ENCODE data around the gene C22orf39.

Gene C22orf39

GRCh38 chr22:19396934-19397733 is 50.4 kb downstream of the C22orf39 start:
- no peak for DNase-seq

DNA sequence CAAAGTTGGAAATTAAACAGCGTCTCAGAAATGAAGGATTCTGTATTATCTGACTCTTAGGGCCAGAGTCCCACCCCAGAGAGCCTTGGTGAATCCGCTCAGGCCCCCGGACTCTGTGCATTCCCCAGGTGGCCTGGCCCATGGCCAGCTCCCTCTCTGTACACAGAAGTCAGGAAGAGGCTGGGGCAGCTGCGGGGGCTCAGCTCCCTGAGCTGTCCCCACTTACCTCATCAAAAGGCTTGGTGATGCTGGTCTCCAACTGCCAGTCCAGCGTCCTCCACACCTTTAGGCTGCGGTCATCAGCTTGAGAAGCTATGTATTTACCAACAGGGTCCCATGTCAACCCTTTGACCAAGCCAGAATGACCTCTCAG is 51.0 kb downstream of the C22orf39 start:
- no peak for DNase-seq

DNA sequence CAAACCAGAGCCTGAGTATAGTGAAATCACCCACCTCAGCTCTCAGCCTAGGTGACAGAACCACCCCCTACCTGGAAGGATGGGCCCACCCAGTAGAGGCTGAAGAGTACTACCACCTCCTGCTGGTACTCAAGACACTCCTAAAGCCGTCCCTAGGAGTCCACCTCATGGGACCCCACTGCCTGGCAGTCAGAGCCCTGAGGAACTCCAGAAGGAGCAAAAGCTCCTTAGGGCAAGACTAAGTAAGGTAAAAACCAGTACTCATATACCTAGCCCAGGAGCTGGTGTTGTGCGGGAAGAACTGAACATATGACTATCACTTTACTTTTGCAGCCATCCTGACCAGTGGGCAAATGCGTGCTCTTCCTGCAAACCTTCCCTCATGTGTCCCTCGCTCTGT is 52.2 kb downstream of the C22orf39 start:
- DNase-seq, result no peak

DNA sequence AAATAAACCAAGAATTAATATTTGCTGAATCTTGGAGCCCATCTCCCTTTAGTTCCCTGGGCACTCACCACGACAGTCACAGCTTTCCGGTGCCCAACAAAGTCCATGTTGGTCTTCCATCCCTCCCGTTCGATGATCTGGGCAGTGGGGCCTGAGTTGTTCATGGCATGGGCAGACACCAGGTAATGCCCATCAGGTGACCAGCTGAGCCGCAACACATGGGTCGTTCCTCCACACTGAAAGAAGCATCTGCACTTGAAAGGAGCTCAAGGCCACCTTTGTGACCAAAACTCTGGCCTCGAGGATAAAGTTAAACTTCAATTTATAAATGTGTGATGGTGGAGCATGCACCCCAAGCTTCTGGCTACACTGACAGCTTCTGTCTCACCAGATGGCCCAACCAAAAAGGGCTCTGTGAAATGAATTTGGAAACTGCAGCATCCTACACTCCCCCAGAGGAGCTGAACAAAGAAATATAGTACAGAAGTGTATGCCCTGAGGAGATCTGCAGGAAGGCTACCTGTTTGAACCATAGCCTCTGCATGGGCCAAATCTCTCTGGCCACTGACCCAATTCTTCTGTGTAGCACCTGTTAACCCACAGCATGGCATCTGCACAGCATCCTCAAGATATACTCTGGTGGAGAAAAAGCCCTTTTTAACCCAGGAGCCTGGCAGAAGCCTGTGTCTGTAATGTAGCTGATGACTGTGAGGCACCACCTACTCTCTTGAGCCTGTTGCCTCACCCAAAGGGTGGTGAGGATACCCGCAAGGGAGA is 53.0 kb downstream of the C22orf39 start:
- DNase-seq, result no peak

- no peak for DNase-seq
Observed at GRCh38 chr22:19393704-19394103, 53.8 kb downstream of the C22orf39 start.

All from cortex of kidney (tissue), 1 donor.